Fibroblast of skin of scalp (primary cell): ENCODE measurements around the gene CREG1. TPM values are rescaled to one million over a fixed set of nuclear protein-coding genes. Genes with fewer than 3 reads are reported as not detected.
"Not testable (repeated sequence)": the region's sequence is repeated elsewhere in the genome, so short reads cannot be mapped to it uniquely, and the experiment has no call there.

Source experiments
- DNase-seq: peaks from one replicate; pipeline ENCODE4 v3.0.0-alpha.2; 2013
- polyA plus RNA-seq, 2 experiments: library from polyadenylated mRNA; unstranded; fragments of 120-200 nt; gene quantifications; one replicate each; pipeline ENCODE4 v1.2.1, GENCODE V29; 2013; ENCODE audit not compliant: insufficient read length in 2 of 2

The CREG1 gene
- polyA plus RNA-seq (2013, experiment 1 of 2; ENCODE audit: insufficient read length), result 15.2 TPM
- polyA plus RNA-seq (2013, experiment 2 of 2; ENCODE audit: insufficient read length), result 17.0 TPM

DNA sequence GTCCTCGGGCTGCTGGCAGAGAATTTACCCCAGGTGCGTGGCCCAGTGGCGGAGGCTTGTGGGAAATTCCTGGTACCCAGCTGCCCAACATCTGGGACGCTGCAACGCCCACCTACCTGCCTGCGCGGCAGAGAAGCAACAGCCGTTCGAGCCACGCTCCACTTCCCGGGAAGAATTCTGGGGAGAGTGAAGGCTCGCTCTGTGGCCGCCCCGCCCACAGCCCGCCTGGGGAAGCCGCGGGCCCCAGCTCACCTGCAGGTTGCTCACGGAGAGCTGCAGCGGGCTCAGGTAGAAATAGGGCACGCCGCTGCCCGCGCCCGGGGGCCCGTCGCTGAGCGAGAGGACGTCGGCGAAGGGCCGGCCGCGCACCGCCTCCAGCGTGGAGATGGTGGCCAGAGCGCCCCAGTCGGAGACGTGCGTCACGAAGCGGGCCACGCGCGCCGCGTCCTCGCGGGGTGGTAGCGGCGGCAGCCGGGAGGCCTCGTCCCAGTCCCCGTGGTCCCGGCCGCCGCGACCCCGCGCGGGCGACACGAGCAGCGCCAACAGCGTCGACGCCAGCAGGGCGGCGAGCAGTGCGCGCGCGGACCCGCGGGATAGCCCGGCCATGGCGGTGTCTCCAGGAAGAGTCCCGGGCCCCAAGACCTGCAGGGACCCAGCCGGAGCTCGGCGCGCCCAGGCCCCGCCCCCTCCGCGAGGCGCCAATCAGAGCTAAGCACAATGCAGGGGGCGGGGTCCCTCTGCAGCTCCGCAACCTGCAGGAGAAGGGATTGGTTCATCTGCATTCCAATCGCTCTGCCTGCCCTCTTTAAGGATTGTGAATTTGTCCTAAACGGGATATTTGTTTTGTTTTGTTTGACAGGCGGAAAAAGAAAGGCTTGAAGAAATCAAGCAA is at the start of gene CREG1:
Gene CREG1 (minus strand): TSS at position 627 of the 892 bp plus-strand sequence.
- DNase-seq, result peak; percentile 88

DNA sequence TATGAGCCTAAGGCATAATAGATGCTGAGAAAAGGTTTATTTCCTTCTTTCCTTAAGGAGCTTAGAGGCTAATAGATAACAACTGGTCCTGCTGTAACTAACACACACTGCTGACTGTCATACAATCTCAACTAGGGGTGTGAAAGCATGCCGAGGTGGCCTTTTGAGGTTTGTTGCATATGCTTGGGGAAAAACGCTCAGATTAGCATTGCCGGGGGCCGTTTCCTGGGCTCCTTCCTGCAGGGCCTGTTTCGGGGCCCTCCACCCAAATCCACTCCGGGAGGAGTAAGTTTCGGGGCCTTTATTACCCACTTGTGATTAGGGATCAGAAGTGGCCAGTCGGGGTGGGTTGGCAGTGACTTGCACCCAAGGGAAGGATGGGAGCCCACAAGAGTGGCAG is 49.3 kb upstream of the CREG1 start:
- no peak for DNase-seq

GRCh38 chr1:167601442-167602383 is 48.2 kb upstream of the CREG1 start:
- DNase-seq, result peak; percentile 52

- peak; percentile 43 for DNase-seq
Measured at GRCh38 chr1:167599957-167600581, 46.5 kb upstream of the CREG1 start.

DNA sequence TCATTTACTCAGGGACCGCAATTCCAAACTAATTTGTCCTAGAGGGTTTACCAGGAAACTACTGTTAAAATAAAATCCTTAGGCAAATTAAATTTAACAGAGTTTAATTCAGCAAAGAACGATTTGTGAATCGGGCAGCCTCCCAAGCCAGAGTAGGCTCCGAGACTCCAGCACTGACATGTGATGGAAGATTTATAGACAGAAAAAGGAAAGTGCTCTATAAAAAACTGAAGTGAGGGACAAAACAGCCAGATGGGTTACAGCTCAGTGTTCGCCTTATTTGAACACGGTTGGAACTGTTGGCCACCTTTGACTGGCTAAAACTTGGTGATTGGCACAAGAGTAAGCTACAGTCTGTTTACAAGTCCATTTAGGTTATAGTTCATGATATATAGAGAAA is 41.3 kb upstream of the CREG1 start:
- no peak for DNase-seq

DNA sequence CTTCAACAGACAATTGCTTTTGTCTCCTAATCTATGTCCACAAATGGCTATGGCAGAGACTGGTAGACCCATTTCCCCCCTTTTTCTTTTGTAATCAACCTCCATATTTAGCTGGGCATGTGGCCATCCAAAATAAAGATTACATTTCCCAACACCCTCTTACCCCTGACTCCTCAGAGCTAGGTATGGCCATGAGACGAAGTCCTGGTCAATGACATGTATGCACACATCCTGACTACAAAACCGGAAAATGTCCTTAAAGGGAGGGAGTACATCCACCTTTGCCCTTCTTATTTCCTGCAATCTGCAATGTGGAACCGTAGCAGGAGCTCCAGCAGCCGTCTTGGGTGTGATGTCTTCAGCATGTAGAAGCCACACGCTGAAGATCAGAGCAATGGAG is 40.3 kb upstream of the CREG1 start:
- no peak for DNase-seq

GRCh38 chr1:167592475-167592874 is 38.9 kb upstream of the CREG1 start:
- DNase-seq, result no peak

DNA sequence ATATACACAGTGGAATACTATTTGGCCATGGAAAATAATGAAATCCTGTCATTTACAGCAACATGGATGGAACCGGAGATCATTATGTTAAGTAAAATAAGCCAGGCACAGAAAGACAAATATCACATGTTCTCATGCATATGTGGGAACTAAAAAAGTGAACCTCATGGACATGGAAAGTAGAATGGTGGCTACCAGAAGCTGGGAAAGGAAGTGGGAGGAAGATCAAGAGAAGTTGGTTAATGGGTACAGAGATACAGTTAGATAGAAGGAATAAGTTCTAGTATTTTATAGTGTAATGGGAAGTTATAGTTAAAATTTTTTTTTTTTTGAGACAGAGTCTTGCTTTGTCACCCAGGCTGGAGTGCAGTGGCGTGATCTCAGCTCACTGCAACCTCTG is 34.8 kb upstream of the CREG1 start:
- DNase-seq, result no peak

DNA sequence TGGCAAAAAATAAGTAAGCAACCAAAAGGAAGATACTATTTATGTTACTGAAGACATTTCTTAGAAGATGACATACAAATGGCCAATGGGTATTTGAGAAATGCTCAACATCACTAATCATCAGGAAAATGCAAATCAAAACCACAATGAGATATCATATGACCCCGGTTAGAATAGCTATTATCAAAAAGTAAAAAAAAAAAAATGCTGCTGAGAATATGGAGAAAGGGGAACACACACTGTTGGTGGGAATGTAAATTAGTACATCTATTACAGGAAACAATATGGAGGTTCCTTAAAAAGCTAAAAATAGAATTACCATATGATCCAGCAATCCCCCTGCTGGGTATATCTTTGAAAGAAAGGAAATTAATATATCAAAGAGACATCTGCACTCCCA is 34.3 kb upstream of the CREG1 start:
- no peak for DNase-seq

GRCh38 chr1:167587342-167587741 is 33.8 kb upstream of the CREG1 start:
- no peak for DNase-seq

DNA sequence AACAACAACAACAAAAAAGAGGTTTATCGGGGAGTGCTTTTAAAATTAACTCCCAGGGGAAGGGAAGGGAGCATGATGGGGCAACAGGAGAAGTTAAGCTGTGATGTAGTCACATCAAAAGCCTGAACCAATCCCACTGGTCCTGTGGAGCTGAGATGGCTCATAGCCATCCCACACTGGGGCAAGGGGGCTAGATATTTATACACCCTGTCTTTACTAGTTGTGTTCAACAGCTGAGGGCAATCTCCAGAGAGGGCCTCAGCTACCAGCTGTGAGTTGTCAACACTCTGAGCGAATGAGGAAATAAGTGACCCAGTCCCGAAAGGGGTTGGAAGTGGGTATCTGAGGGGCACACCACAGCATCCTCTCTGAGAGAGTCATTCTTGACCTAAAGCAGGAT is 31.0 kb upstream of the CREG1 start:
- no peak for DNase-seq

GRCh38 chr1:167582722-167583121 is 29.2 kb upstream of the CREG1 start:
- DNase-seq, result no peak

DNA sequence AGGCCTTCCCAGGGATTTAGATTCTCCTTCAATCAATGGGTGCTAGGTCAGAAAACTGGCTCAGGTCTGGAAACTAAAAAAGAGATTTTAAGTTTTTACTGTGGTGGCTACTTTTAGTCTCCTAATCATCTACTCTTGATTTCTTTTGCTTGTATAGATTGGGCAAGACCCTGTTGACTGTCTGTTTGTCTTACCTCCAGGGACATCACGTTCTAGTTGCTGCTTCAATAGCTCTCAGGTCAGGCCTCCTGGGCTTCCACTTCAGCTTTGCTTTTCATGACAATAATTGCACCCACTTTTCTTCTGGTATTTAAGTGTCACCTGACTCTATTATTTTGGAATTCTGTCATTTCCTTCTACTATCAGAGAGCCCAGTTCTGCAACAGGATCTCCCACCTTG is 28.5 kb upstream of the CREG1 start:
- no peak for DNase-seq

GRCh38 chr1:167579986-167580385 is 26.4 kb upstream of the CREG1 start:
- no peak for DNase-seq

- no peak for DNase-seq
Measured at GRCh38 chr1:167578939-167579521, 25.5 kb upstream of the CREG1 start.

DNA sequence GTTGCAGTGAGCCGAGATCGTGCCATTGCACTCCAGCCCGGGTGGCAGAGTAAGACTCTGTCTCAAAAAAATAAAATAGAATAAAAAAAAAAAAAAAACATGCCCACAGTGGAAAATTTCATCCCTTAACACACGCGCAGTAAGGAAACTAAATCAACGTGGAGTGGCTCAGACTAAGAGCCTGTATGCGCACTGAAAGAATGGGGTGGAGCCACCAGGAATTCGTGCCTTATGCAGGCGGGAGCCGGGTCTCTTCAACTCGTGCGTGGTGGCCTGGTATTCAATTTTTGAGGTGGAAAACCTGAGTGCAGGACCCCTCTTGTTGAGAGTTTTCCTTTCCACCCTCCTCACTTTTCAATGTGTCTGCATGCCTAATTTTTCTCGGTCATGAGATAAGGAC is 22.1 kb upstream of the CREG1 start:
- DNase-seq, result no peak

DNA sequence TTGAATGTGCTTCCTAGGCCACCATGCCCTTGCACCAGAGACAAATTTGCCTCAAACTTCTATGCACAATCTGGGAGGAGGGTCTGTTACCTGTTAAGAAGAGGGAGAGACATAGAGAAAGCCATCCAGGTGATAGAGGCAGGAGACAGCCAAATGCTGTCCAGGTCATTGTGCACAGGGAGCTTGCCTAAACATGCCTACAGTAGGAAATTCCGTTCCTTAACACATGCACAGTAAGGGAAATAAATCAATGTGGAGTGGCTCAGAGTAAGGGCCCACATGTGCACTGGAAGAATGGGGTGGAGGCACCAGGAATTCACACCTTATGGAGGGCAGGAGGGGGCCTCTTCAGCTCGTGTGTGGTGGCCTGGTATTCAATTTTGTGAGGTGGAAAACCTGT is 19.5 kb upstream of the CREG1 start:
- no peak for DNase-seq

DNA sequence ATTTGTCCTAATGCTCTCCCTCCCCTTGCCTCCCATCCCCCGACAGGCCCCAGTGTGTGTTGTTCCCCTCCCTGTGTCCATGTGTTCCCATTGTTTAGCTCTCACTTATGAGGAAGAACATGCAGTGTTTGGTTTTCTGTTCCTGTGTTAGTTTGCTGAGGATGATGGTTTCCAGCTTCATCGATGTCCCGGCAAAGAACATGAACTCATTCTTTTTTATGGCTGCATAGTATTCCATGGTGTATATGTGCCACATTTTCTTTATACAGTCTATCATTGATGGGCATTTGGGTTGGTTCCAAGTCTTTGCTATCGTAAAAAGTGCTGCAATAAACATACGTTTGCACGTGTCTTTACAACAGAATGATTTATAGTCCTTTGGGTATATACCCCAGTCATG is 17.1 kb upstream of the CREG1 start:
- not testable (repeated sequence) for DNase-seq

DNA sequence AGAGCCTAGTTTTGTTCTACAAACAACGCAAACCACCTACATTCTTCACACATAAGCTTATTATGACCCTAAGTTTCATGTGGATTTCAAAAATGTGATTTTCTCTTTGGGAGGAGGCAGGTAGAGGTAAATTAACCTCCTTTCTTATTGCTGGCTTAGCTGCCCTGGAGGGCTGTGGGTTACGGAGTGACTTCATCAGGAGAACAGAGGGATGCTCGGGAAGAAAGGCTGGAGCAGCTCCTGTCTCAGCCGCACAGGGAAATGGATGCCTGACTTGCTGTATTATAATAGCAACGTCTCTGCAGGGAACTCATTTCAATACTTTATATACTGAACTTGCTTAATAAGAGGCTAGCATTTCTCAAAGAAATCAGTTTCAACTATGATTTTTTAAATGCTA is 14.1 kb upstream of the CREG1 start:
- DNase-seq, result no peak

DNA sequence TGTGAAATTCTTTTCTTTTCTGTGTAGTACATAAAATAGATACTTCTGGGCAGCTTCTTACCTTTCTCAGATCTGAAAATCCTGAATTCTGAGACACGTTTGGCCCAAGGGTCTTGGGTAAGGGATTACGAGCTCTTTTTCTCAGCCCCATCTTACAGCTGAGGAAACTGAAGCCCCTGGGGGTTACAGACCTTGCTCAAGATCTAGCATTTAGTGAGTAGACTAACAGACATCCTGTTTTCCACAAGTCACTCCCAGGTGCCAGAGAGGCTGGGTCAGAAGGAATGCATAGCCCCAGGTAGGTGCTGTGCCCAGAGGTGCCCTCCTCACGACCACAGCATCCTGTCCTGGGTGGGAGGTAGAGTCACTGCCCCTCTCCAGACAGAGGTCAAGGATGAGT is 13.2 kb upstream of the CREG1 start:
- no peak for DNase-seq

- no peak for DNase-seq
Measured at GRCh38 chr1:167565922-167566321, 12.4 kb upstream of the CREG1 start.

DNA sequence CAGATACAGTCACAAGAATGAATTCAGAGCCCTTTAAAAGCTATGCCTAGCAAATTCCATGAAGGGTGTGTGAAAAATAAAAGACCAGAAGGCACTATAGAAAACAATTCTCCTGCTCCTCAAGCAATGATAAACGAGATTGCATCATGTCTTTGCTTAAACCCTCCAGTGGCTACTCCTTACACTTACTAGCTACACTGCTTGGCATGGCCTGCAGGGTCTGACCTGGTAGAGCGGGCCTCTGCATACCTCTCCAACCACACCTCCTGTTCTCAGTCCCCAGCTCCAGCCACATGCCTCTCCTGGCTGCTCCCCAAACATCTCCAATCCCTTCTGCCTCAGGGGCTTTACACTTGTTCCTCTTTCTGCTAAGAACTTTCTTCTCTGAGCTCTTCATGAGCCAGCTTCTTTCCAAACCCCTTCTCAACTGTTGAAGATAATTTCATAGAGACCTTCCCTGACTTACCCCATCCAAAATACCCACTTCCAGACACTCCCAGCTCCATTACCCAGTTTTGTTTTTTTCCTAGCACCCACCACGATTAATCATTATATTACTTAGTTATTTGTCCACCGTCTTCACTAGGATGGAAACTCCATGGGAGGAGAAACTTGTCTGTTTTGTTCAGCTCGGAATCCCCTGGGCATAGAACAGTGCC is 11.2 kb upstream of the CREG1 start:
- DNase-seq, result peak; percentile 25
